Hematopoietic multipotent progenitor cell treated with erythropoietin and hydrocortisone succinate and interleukin-3 and kit ligand, for 15 days (in vitro differentiated cells): ENCODE data around the gene PGM1.

ENCODE experiments used
- DNase-seq: peaks from one replicate; pipeline ENCODE4 v3.0.0-alpha.2; 2015; ENCODE audit warnings: low spot score

The PGM1 gene

DNA sequence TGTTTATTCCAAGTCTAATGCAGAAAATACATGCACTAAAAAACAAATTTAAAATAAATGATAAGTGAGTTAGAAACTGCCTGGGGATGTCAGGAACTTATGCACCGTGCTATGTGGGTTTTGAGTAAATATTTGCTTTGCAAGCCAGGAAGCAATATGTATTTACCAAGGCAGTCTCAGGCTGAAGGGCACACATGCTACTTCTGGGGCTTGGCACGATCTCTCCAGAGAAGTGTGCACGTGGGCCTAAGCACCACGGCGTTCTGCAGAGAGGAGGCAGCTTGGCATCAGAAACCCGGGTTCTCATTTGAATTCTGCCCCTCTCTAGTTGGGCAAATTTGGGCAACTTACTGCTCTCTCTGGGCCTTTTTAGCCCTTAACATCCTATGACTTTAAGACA lies 108.0 kb downstream of the PGM1 start:
- DNase-seq: no peak

DNA sequence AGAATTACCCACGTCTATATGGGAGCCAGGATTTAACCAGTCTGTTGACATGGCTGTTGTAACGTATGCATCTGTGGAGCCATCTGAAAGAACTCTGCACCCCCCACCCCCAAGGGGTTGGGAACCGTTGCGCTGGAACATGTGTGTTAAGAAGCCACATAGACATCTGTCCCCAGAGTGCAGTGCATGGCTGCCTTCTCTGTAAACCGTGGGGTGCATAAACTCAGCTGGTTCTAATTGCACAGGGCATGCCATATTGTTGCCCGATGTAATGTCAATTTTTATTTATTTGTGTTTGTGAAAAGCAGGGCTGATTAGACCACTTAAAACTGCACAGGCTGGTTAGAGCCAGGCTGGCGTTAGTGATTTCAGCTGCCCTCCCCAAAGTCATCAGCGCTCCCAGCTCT lies 110.5 kb downstream of the PGM1 start:
- DNase-seq: no peak

DNA sequence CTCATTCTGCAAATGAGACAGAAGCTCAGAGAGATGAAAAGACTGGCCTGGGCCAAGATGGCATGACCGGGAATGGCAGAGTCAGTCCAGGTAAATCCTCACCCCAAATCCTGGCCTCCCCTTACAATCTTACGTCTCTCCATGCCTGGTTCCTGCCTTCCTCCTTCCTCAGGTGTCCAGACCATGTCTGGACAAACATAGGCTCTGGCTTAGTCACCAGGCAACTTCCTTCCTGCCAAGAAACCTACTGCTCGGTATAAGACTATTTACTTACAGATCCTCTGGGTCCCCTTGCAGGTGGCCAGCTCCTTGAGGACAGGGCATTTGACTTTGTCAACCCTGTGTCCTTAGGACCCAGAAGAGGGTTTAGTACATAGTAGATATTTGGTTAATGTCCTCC lies 111.2 kb downstream of the PGM1 start:
- no peak for DNase-seq

DNA sequence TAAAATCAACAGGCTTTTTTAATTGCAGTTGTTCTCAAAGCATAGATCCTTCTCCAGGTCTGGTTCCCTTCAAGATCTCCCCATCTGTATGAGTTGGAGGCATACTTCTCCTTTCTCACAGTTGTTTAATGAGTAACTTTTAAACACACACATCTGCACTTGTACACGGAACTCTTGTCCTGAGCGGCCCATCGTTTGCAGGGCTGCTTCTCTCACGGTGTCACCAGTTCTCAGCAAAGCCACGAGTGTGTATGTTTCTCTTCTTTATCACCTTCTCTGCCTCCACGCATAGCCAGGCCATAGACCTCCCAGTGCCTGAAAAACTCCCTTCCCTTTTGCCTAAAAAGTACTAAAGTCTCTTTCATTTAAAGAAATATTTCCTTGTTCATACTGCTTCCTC lies 111.9 kb downstream of the PGM1 start:
- DNase-seq: no peak

DNA sequence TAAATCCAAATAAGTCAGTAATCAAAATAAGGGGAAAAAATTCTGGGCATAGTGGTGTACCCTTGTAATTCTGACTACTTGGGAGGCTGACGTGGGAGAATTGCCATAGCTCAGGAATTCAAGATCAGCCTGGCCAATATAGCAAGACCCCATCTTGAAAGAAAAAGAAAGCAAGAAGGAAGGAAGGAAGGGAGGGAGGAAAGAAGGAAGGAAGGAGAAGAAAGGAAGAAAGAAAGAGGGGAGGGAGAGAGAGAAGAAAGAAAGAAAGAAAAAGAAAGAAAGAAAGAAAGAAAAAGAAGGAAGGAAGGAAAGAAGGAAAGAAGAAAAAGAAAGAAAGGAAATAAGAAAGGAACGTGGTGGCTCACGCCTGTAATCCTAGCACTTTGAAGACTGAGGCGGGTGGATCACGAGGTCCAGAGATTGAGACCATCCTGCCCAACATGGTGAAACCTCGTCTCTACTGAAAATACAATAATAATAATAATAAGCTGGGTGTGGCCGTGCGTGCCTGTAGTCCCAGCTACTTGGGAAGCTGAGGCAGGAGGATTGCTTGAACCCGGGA lies 116.1 kb downstream of the PGM1 start:
- no peak for DNase-seq
